Spleen (tissue), 11 donors: ENCODE results near the gene SYTL1. TPM values are rescaled to one million over a fixed set of nuclear protein-coding genes. Genes with fewer than 3 reads are reported as not detected.

Source experiments
- DNase-seq: peaks from one replicate; pipeline ENCODE4 v3.0.0-alpha.2; 2020
- H3K27ac ChIP-seq, 8 donors: fragments of 200-600 bp; sonication (generic) in 7 of 8; 1 replicate in 4 of 8; 2 replicates in 4 of 8; pipeline versions ENCODE4 v1.5.0 to v1.8.0; 2016 to 2021; ENCODE audit warnings: inconsistent platforms in 4 of 8, mild to moderate bottlenecking in 4 of 8, moderate library complexity in 1 of 8
- H3K27me3 ChIP-seq, 7 donors: fragments of 200-600 bp; sonication (generic) in 6 of 7; replicated peaks in 1 of 7; 1 replicate in 4 of 7; 2 replicates in 3 of 7; pipeline versions ENCODE4 v1.5.0 to v1.8.0; 2016 to 2021; ENCODE audit warnings: inconsistent platforms in 3 of 7, mild to moderate bottlenecking in 1 of 7
- H3K36me3 ChIP-seq, 6 donors: fragments of 200-600 bp; sonication (generic) in 5 of 6; 1 replicate in 4 of 6; 2 replicates in 2 of 6; pipeline versions ENCODE4 v1.5.0 to v1.8.0; 2016 to 2021; ENCODE audit warnings: inconsistent platforms in 2 of 6
- H3K4me1 ChIP-seq, 6 donors: fragments of 200-600 bp; sonication (generic) in 5 of 6; 1 replicate in 3 of 6; 2 replicates in 3 of 6; pipeline versions ENCODE4 v1.5.0 to v1.8.0; 2016 to 2021; ENCODE audit warnings: inconsistent platforms in 3 of 6
- H3K4me3 ChIP-seq, 8 donors: fragments of 200-600 bp; sonication (generic) in 7 of 8; 1 replicate in 4 of 8; 2 replicates in 4 of 8; pipeline versions ENCODE4 v1.5.0 to v1.8.0; 2016 to 2021; ENCODE audit warnings: inconsistent platforms in 4 of 8, mild to moderate bottlenecking in 4 of 8, moderate library complexity in 2 of 8
- H3K9me3 ChIP-seq, 8 donors: fragments of 200-600 bp; sonication (generic) in 7 of 8; 1 replicate in 4 of 8; 2 replicates in 4 of 8; pipeline versions ENCODE4 v1.5.0 to v1.8.0; 2016 to 2021; ENCODE audit warnings: inconsistent platforms in 4 of 8
- CTCF ChIP-seq, 11 experiments: fragments of 200-600 bp in 7 of 11; fragments of 450-650 bp in 4 of 11; sonication (generic) in 4 of 11; IDR thresholded peaks in 8 of 11; conservative IDR thresholded peaks in 3 of 11; 1 replicate in 7 of 11; 2 replicates in 4 of 11; pipeline versions ENCODE4 v1.4.0 to v1.8.0; 2016 to 2021; ENCODE audit warnings: antibody characterized with exemption in 11 of 11, inconsistent platforms in 4 of 11, mild to moderate bottlenecking in 1 of 11
- POLR2A ChIP-seq, 3 donors: fragments of 450-650 bp; IDR thresholded peaks; one replicate each; pipeline ENCODE4 v1.5.1; 2017; ENCODE audit warnings: antibody characterized with exemption in 3 of 3, mild to moderate bottlenecking in 1 of 3
- POLR2AphosphoS5 ChIP-seq, 3 donors: sonication (generic); formaldehyde crosslinking; IDR thresholded peaks; one replicate each; pipeline ENCODE4 v1.5.1; 2017; ENCODE audit warnings: antibody characterized with exemption in 3 of 3
- whole genome bisulfite sequencing, 5 donors: extraction: QIAGEN DNeasy Blood & Tissue Kit in 3 of 5; methylation state at CpG; one replicate each; pipeline versions ENCODE4 v1.1.5 to v1.1.7; 2013 to 2018; 5-methylcytosine and 5-hydroxymethylcytosine counted together
- intact Hi-C: fragments of 100-400 bp; cut with DNase I; formaldehyde crosslinking; loops from one replicate; pipeline ENCODE4 v1.15.0; 2023; ENCODE audit warnings: low total_unique reads
- polyA plus RNA-seq, 3 donors: library from polyadenylated mRNA; stranded (reverse); fragments of 200-250 nt; gene quantifications; one replicate each; pipeline ENCODE4 v1.2.1, GENCODE V29; 2013
- total RNA-seq, 7 donors: library from RNA; depleted of rRNA in 3 of 7; stranded (reverse); fragments of >200 nt in 3 of 7; fragmentation: NEBNext Ultra II Directional in 4 of 7; extraction: Animal tissue kit (Norgen Biotek cat#: 25700) in 4 of 7; gene quantifications; one replicate each; pipeline versions ENCODE4 v1.1.0 to v1.2.1, GENCODE V29; 2016 to 2021
- donor health status: healthy with polysubstance abuse.
- donor health status: DM: no; HTN: no; CAD: no; lungs with moderate emphysema.
- donor health status: DM: no; HTN: no; CAD: no.
- donor health status: Bipolar disorder and iron deficiency.
- donor health status: healthy.
- donor health status: DM: no; HTN: no; CAD: no.
- donor health status: DM: yes; HTN: yes; CAD: no.

SYTL1 gene
- total and polyA plus RNA-seq, 10 donors = 54.9 to 208 (median 76.4) TPM

- Histone ChIP-seq H3K27ac (peak within 1 kb of the TSS in 2 of 8 donors; percentile 41 to 50), H3K9me3 (no peaks in the 10 kb centered on the region), H3K4me1 (peaks cover 21 to 64% (median 42%) of the 10 kb centered on the region in 6 donors), H3K4me3 (peak within 1 kb of the TSS; percentile 28 to 73 (median 48)), H3K27me3 (peaks cover 0 to 13% (median 0%) of the 10 kb centered on the region in 7 donors), H3K36me3 (no peaks in the 10 kb centered on the region)
- DNase-seq = peak; percentile 94
- intact Hi-C loops = loop anchor here (2.0 to 5.0 kb wide), 2 partner anchors 35 to 91 kb away; no protein-coding TSS in a partner anchor
- WGBS, 5 donors = 2 to 6% (median 2%) methylated on average over 26 to 69 of the region's 69 CpGs
- TF ChIP-seq POLR2AphosphoS5 (IDR thresholded peaks at IDR 0.05) = peak; percentile 45 to 82 (median 72)
- peak; percentile 19 to 68 (median 54) for TF ChIP-seq CTCF (IDR thresholded peaks at IDR 0.05 in 8 of 11, conservative IDR thresholded peaks at IDR 0.05 in 3 of 11)
- no peak for TF ChIP-seq POLR2A (IDR thresholded peaks at IDR 0.05)
Observed at GRCh38 chr1:27392096-27392777, 50.4 kb downstream of the SYTL1 start, which contains the start of gene GPR3. TSS of gene GPR3 (plus strand) at chr1:27392622. CDS start at chr1:27393799, 1,177 bp downstream.

- H3K27ac ChIP-seq = peak overlapping the region in 2 of 8 donors; percentile 41 to 50
- peak; percentile 66 for DNase-seq
- H3K36me3 ChIP-seq = no peaks in the 10 kb centered on the region
- H3K27me3 ChIP-seq = peaks cover 0 to 13% (median 0%) of the 10 kb centered on the region in 7 donors
- H3K4me3 ChIP-seq = peak overlapping the region; percentile 28 to 73 (median 48)
- no peaks in the 10 kb centered on the region for H3K9me3 ChIP-seq
- TF ChIP-seq POLR2A (IDR thresholded peaks at IDR 0.05) (no peak), CTCF (IDR thresholded peaks at IDR 0.05 in 8 of 11, conservative IDR thresholded peaks at IDR 0.05 in 3 of 11) (no peak)
- 41 to 46% (median 44%) methylated on average over 25 to 30 of the region's 30 CpGs for WGBS, 5 donors
- H3K4me1 ChIP-seq = peaks cover 21 to 71% (median 42%) of the 10 kb centered on the region in 6 donors
- intact Hi-C loops = loop anchor here (2.0 to 5.0 kb wide), 2 partner anchors 36 to 92 kb away; no protein-coding TSS in a partner anchor
Observed at GRCh38 chr1:27392778-27393635, 51.2 kb downstream of the SYTL1 start.

GRCh38 chr1:27393641-27394281 lies 51.9 kb downstream of the SYTL1 start:
- 91 to 96% (median 94%) methylated on average over 13 to 18 of the region's 18 CpGs for WGBS, 5 donors
- TF ChIP-seq POLR2AphosphoS5 (IDR thresholded peaks at IDR 0.05) (no peak), POLR2A (IDR thresholded peaks at IDR 0.05) (no peak), CTCF (IDR thresholded peaks at IDR 0.05 in 8 of 11, conservative IDR thresholded peaks at IDR 0.05 in 3 of 11) (no peak)
- Histone ChIP-seq H3K4me1 (peaks cover 17 to 63% (median 37%) of the 10 kb centered on the region in 6 donors), H3K9me3 (no peaks in the 10 kb centered on the region), H3K27me3 (peaks cover 0 to 13% (median 0%) of the 10 kb centered on the region in 7 donors), H3K27ac (no peak overlapping the region), H3K4me3 (no peak overlapping the region), H3K36me3 (no peaks in the 10 kb centered on the region)
- DNase-seq = peak; percentile 74
- intact Hi-C loops = loop anchor here (2.0 to 5.0 kb wide), 2 partner anchors 36 to 93 kb away; no protein-coding TSS in a partner anchor
